Glutamatergic neuron (in vitro differentiated cells): ENCODE measurements around the gene LMO7. TPM values are rescaled to one million over a fixed set of nuclear protein-coding genes. Genes with fewer than 3 reads are reported as not detected.

Experiments used
- DNase-seq: peaks from one replicate; pipeline ENCODE4 v3.0.0; 2022
- H3K27ac Mint-ChIP-seq: one replicate; pipeline ENCODE4 v1.8.0; 2020; ENCODE audit warnings: mild to moderate bottlenecking, mixed read lengths, inconsistent platforms; ENCODE audit not compliant: unreplicated experiment
- H3K27me3 Mint-ChIP-seq: one replicate; pipeline ENCODE4 v1.8.0; 2020; ENCODE audit warnings: mild to moderate bottlenecking, moderate library complexity, mixed read lengths, inconsistent platforms; ENCODE audit not compliant: unreplicated experiment
- H3K36me3 Mint-ChIP-seq: one replicate; pipeline ENCODE4 v1.8.0; 2020; ENCODE audit warnings: mild to moderate bottlenecking, mixed read lengths, inconsistent platforms; ENCODE audit not compliant: unreplicated experiment
- H3K4me1 Mint-ChIP-seq: one replicate; pipeline ENCODE4 v1.8.0; 2020; ENCODE audit warnings: mild to moderate bottlenecking, low read depth, mixed read lengths, inconsistent platforms; ENCODE audit not compliant: unreplicated experiment
- H3K4me3 Mint-ChIP-seq: one replicate; pipeline ENCODE4 v1.8.0; 2020; ENCODE audit warnings: mild to moderate bottlenecking, mixed read lengths, inconsistent platforms; ENCODE audit not compliant: unreplicated experiment
- H3K9me3 Mint-ChIP-seq: one replicate; pipeline ENCODE4 v1.8.0; 2020; ENCODE audit warnings: mild to moderate bottlenecking, moderate library complexity, mixed read lengths, inconsistent platforms; ENCODE audit not compliant: unreplicated experiment
- CTCF ChIP-seq: fragments of 200-600 bp; sonication (generic); IDR thresholded peaks from one replicate; pipeline ENCODE4 v1.5.0; 2021; ENCODE audit not compliant: partially characterized antibody, unreplicated experiment
- total RNA-seq: library from RNA; stranded (reverse); fragmentation: NEBNext Ultra II Directional; extraction: Animal tissue kit (Norgen Biotek cat#: 25700); gene quantifications from one replicate; pipeline ENCODE4 v1.2.1, GENCODE V29; 2021; ENCODE audit not compliant: unreplicated experiment

LMO7 gene
- total RNA-seq, 1 donor from 2014 or later: 5.0 TPM

GRCh38 chr13:75700552-75700951, 64.4 kb downstream of the LMO7 start:
- Mint-ChIP-seq H3K4me1 (no peaks in the 10 kb centered on the region), H3K27me3 (peaks cover 2% of the 10 kb centered on the region), H3K27ac (no peak overlapping the region), H3K36me3 (peaks cover 7% of the 10 kb centered on the region), H3K9me3 (no peaks in the 10 kb centered on the region), H3K4me3 (no peak overlapping the region)
- no peak for DNase-seq
- no peak for TF ChIP-seq CTCF

GRCh38 chr13:75702476-75702875, 66.3 kb downstream of the LMO7 start:
- TF ChIP-seq CTCF: no peak
- no peak overlapping the region for H3K4me3 Mint-ChIP-seq
- H3K27me3 Mint-ChIP-seq: peaks cover 2% of the 10 kb centered on the region
- DNase-seq: no peak
- H3K27ac Mint-ChIP-seq: no peak overlapping the region
- no peaks in the 10 kb centered on the region for H3K4me1 Mint-ChIP-seq
- H3K36me3 Mint-ChIP-seq: peaks cover 7% of the 10 kb centered on the region
- H3K9me3 Mint-ChIP-seq: no peaks in the 10 kb centered on the region

- DNase-seq: no peak
- Mint-ChIP-seq H3K27ac (no peak overlapping the region), H3K27me3 (peaks cover 2% of the 10 kb centered on the region), H3K4me3 (no peak overlapping the region), H3K4me1 (no peaks in the 10 kb centered on the region), H3K9me3 (no peaks in the 10 kb centered on the region), H3K36me3 (peaks cover 7% of the 10 kb centered on the region)
- TF ChIP-seq CTCF: no peak
Measured at GRCh38 chr13:75703769-75704168, 67.6 kb downstream of the LMO7 start.

GRCh38 chr13:75704194-75704926, 68.2 kb downstream of the LMO7 start:
- H3K27me3 Mint-ChIP-seq: peaks cover 2% of the 10 kb centered on the region
- no peaks in the 10 kb centered on the region for H3K9me3 Mint-ChIP-seq
- no peak for TF ChIP-seq CTCF
- no peak for DNase-seq
- no peak overlapping the region for H3K27ac Mint-ChIP-seq
- H3K36me3 Mint-ChIP-seq: peaks cover 2% of the 10 kb centered on the region
- H3K4me3 Mint-ChIP-seq: no peak overlapping the region
- no peaks in the 10 kb centered on the region for H3K4me1 Mint-ChIP-seq

- no peak overlapping the region for H3K4me3 Mint-ChIP-seq
- no peaks in the 10 kb centered on the region for H3K4me1 Mint-ChIP-seq
- no peak for TF ChIP-seq CTCF
- H3K9me3 Mint-ChIP-seq: no peaks in the 10 kb centered on the region
- no peak overlapping the region for H3K27ac Mint-ChIP-seq
- H3K36me3 Mint-ChIP-seq: no peaks in the 10 kb centered on the region
- H3K27me3 Mint-ChIP-seq: peaks cover 2% of the 10 kb centered on the region
- no peak for DNase-seq
Measured at GRCh38 chr13:75704927-75705288, 68.8 kb downstream of the LMO7 start.
